HepG2 (cell line): ENCODE results near the gene RASAL3. TPM values are rescaled to one million over a fixed set of nuclear protein-coding genes. Genes with fewer than 3 reads are reported as not detected.

Experiments used
- AKNA ChIP-seq: sonication (generic); formaldehyde crosslinking; IDR thresholded peaks from 2 replicates; pipeline ENCODE4 v1.4.0; 2020; ENCODE audit warnings: missing genetic modification reagents, borderline replicate concordance
- BCLAF1 ChIP-seq: fragments of 450-650 bp; IDR thresholded peaks from 2 replicates; pipeline ENCODE4 v1.6.1; 2017; ENCODE audit warnings: mild to moderate bottlenecking
- CEBPG ChIP-seq: IDR thresholded peaks from 2 replicates; pipeline ENCODE4 v1.6.1; 2016
- GATAD2A ChIP-seq: IDR thresholded peaks from 2 replicates; pipeline ENCODE4 v1.6.1; 2016
- HNF4A ChIP-seq: sonication (generic); formaldehyde crosslinking; IDR thresholded peaks from 2 replicates; pipeline ENCODE4 v1.4.0; 2020; ENCODE audit warnings: missing genetic modification reagents
- HOXA3 ChIP-seq: sonication (generic); formaldehyde crosslinking; IDR thresholded peaks from 2 replicates; pipeline ENCODE4 v1.5.0; 2020; ENCODE audit warnings: missing genetic modification reagents
- SKI ChIP-seq: fragments of 450-650 bp; IDR thresholded peaks from one replicate; pipeline ENCODE4 v1.6.1; 2018; ENCODE audit warnings: mild to moderate bottlenecking; ENCODE audit not compliant: partially characterized antibody
- THAP7 ChIP-seq: sonication (generic); formaldehyde crosslinking; IDR thresholded peaks from 2 replicates; pipeline ENCODE4 v1.8.1; 2023; ENCODE audit warnings: mild to moderate bottlenecking, missing genetic modification reagents
- ZBED4 ChIP-seq: sonication (generic); formaldehyde crosslinking; IDR thresholded peaks from 2 replicates; pipeline ENCODE4 v1.4.0; 2020; ENCODE audit warnings: missing genetic modification reagents, borderline replicate concordance
- ZBTB21 ChIP-seq: sonication (generic); formaldehyde crosslinking; IDR thresholded peaks from 2 replicates; pipeline ENCODE4 v1.4.0; 2020; ENCODE audit warnings: missing genetic modification reagents
- ZNF121 ChIP-seq: sonication (generic); formaldehyde crosslinking; IDR thresholded peaks from 2 replicates; pipeline ENCODE4 v1.5.0; 2020; ENCODE audit warnings: mild to moderate bottlenecking, missing genetic modification reagents
- ZNF234 ChIP-seq: sonication (generic); formaldehyde crosslinking; conservative IDR thresholded peaks from 2 replicates; pipeline ENCODE4 v1.5.1; 2020; ENCODE audit warnings: mild to moderate bottlenecking, missing genetic modification reagents
- ZNF3 ChIP-seq: IDR thresholded peaks from 2 replicates; pipeline ENCODE4 v1.7.0; 2017; ENCODE audit warnings: inconsistent platforms
- ZNF33A ChIP-seq: sonication (generic); formaldehyde crosslinking; IDR thresholded peaks from 2 replicates; pipeline ENCODE4 v1.5.1; 2020; ENCODE audit warnings: missing genetic modification reagents, mild to moderate bottlenecking, moderate library complexity, borderline replicate concordance
- polyA plus RNA-seq, 8 experiments: library from polyadenylated mRNA; depleted of rRNA in 3 of 8; stranded (reverse) in 7 of 8; unstranded in 1 of 8; fragments of >200 nt; fragmentation: Illumina TruSeq in 4 of 8; extraction: Trizol in 4 of 8; gene quantifications; 2 replicates each; pipeline versions ENCODE4 v1.2.1 to v1.2.3, GENCODE V29; 2011 to 2016; ENCODE audit warnings: low read depth in 4 of 8, missing spikeins in 1 of 8, mixed read lengths in 1 of 8; ENCODE audit not compliant: insufficient read depth in 1 of 8
- total RNA-seq, 5 experiments: library from RNA; depleted of rRNA; stranded (reverse); fragments of >200 nt; fragmentation: Illumina TruSeq; extraction: Trizol; gene quantifications; 2 replicates each; pipeline ENCODE4 v1.2.3, GENCODE V29; 2016; ENCODE audit warnings: low read depth in 1 of 5

The RASAL3 gene
- total and polyA plus RNA-seq, 2 of the 13 experiments (the other 11 are each of a cell fraction or from before 2014, with no cell fraction given) = not detected

GRCh38 chr19:15468675-15469512, 4.5 kb upstream of the RASAL3 start (continued):
- TF ChIP-seq GATAD2A (CRISPR knock-in tag) (peak; percentile 70), HOXA3 (CRISPR knock-in tag) (peak; percentile 43; the same call in 1 of the 2 replicates), ZNF33A (no peak), ZBTB21 (peak; percentile 33; the same call in 1 of the 2 replicates), BCLAF1 (no peak), ZBED4 (CRISPR knock-in tag) (no peak), HNF4A (CRISPR knock-in tag) (peak; percentile 95), CEBPG (CRISPR knock-in tag) (peak; percentile 62), THAP7 (CRISPR knock-in tag) (no peak), ZNF3 (no peak), SKI (peak; percentile 85), AKNA (CRISPR knock-in tag) (no peak), ZNF121 (0 out of 2 replicates have a peak, but pooled peaks have one; percentile 28), ZNF234 (no peak)
